Omental fat pad (tissue), 4 donors: ENCODE measurements around the gene TRABD2A. TPM values are rescaled to one million over a fixed set of nuclear protein-coding genes. Genes with fewer than 3 reads are reported as not detected.

ENCODE experiments used
- ATAC-seq: fragments of 150-250 bp; one replicate; pipeline ENCODE4 v1.9.1; 2016; ENCODE audit warnings: mild to moderate bottlenecking, moderate library complexity; ENCODE audit not compliant: low FRiP score
- DNase-seq: peaks from one replicate; pipeline ENCODE4 v3.0.0-alpha.2; 2019; ENCODE audit warnings: low spot score
- CTCF ChIP-seq, 3 donors: fragments of 450-650 bp; IDR thresholded peaks; one replicate each; pipeline ENCODE4 v1.5.1; 2016 to 2017; ENCODE audit warnings: antibody characterized with exemption in 3 of 3, mild to moderate bottlenecking in 3 of 3, moderate library complexity in 2 of 3
- total RNA-seq, 4 donors: library from RNA; depleted of rRNA; stranded (reverse); fragments of >200 nt; gene quantifications; one replicate each; pipeline ENCODE4 v1.1.0, GENCODE V29; 2016

TRABD2A gene
- total RNA-seq, 4 donors from 2014 or later: 5.3 to 9.0 (median 6.4) TPM

- ATAC-seq: no peak
- no peak for TF ChIP-seq CTCF (IDR thresholded peaks at IDR 0.05)
- DNase-seq: no peak
Measured at GRCh38 chr2:84858123-84858522, 22.8 kb downstream of the TRABD2A start.

- no peak for DNase-seq
- TF ChIP-seq CTCF (IDR thresholded peaks at IDR 0.05): no peak
- ATAC-seq: no peak
Measured at GRCh38 chr2:84857566-84857965, 23.3 kb downstream of the TRABD2A start.

GRCh38 chr2:84856787-84857186 is 24.1 kb downstream of the TRABD2A start:
- no peak for ATAC-seq
- no peak for TF ChIP-seq CTCF (IDR thresholded peaks at IDR 0.05)

GRCh38 chr2:84855731-84856130 is 25.2 kb downstream of the TRABD2A start:
- no peak for DNase-seq
- no peak for ATAC-seq
- no peak for TF ChIP-seq CTCF (IDR thresholded peaks at IDR 0.05)

More at GRCh38 chr2:84856787-84857186, 24.1 kb downstream of the TRABD2A start:
- no peak for DNase-seq

GRCh38 chr2:84854850-84855249 is 26.0 kb downstream of the TRABD2A start:
- no peak for ATAC-seq
- no peak for TF ChIP-seq CTCF (IDR thresholded peaks at IDR 0.05)
- DNase-seq: no peak

- TF ChIP-seq CTCF (IDR thresholded peaks at IDR 0.05): no peak
- ATAC-seq: no peak
- DNase-seq: no peak
Measured at GRCh38 chr2:84851876-84852275, 29.0 kb downstream of the TRABD2A start.

- no peak for ATAC-seq
- no peak for TF ChIP-seq CTCF (IDR thresholded peaks at IDR 0.05)
- no peak for DNase-seq
Measured at GRCh38 chr2:84850471-84850870, 30.4 kb downstream of the TRABD2A start.
